HCT116 (cell line): ENCODE measurements around the gene ABLIM1.

ENCODE experiments used
- EZH2 ChIP-seq: fragments of 200-600 bp; sonication (generic); IDR thresholded peaks from 2 replicates; pipeline ENCODE4 v1.6.1; 2017; ENCODE audit warnings: antibody characterized with exemption, mixed run types
- TF ChIP-seq, protein P1 (sequence below), 3 experiments: fragments of 200-600 bp in 1 of 3; sonication (generic) in 1 of 3; IDR thresholded peaks in 2 of 3; conservative IDR thresholded peaks in 1 of 3; 2 replicates each; pipeline ENCODE4 v1.5.1; 2012 to 2017; ENCODE audit warnings: low read depth in 2 of 3, low read length in 2 of 3, antibody characterized with exemption in 1 of 3, borderline replicate concordance in 1 of 3, control low read depth in 1 of 3, mild to moderate bottlenecking in 1 of 3, mixed read lengths in 1 of 3, mixed run types in 1 of 3, moderate library complexity in 1 of 3; ENCODE audit not compliant: insufficient read depth in 1 of 3

DNA sequence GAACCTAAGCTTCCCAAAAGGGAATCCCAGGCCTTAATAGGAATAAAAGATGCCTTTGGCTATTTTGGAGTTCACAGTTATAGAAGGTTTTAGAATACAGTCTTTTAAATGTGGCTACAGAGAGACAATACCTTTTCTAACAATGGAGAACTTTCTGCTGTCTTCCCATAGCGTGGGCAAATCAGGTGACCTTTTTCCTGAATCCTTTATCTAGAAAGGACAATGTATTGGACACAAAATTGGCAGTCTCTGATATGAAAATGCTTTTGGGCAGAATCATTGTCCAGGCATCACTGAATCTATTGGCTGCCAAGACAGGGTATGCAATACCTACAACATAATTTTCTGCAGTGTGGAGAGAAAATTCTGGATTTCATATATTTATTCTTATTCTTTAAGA, 7.8 kb upstream of the ABLIM1 start:
- TF ChIP-seq, protein P1, sequence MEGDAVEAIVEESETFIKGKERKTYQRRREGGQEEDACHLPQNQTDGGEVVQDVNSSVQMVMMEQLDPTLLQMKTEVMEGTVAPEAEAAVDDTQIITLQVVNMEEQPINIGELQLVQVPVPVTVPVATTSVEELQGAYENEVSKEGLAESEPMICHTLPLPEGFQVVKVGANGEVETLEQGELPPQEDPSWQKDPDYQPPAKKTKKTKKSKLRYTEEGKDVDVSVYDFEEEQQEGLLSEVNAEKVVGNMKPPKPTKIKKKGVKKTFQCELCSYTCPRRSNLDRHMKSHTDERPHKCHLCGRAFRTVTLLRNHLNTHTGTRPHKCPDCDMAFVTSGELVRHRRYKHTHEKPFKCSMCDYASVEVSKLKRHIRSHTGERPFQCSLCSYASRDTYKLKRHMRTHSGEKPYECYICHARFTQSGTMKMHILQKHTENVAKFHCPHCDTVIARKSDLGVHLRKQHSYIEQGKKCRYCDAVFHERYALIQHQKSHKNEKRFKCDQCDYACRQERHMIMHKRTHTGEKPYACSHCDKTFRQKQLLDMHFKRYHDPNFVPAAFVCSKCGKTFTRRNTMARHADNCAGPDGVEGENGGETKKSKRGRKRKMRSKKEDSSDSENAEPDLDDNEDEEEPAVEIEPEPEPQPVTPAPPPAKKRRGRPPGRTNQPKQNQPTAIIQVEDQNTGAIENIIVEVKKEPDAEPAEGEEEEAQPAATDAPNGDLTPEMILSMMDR (IDR thresholded peaks at IDR 0.05 in 2 of 3, conservative IDR thresholded peaks at IDR 0.05 in 1 of 3; ENCODE audit: borderline replicate concordance in 1 of 3, insufficient read depth in 1 of 3, low read depth in 2 of 3, low read length in 2 of 3) = no peak
- no peak for TF ChIP-seq EZH2
